GM18526 (cell line): ENCODE results near the gene RFPL4AL1.
"Not testable (repeated sequence)": the region's sequence is repeated elsewhere in the genome, so short reads cannot be mapped to it uniquely, and the experiment has no call there.

Experiments used
- POLR2A ChIP-seq: IDR thresholded peaks from 3 replicates; pipeline ENCODE4 v1.6.1; 2011; ENCODE audit not compliant: insufficient read length; ENCODE audit errors: extremely low read depth

RFPL4AL1 gene

GRCh38 chr19:55768818-55769217, at the start of gene RFPL4AL1:
Gene RFPL4AL1, plus strand, starts transcription at chr19:55769118. Its CDS starts 2,687 bp downstream, at chr19:55771805.
- TF ChIP-seq POLR2A: not testable (repeated sequence)

GRCh38 chr19:55720214-55720746, 48.6 kb upstream of the RFPL4AL1 start:
- TF ChIP-seq POLR2A: no peak

- no peak for TF ChIP-seq POLR2A
Measured at GRCh38 chr19:55720801-55721200, 48.1 kb upstream of the RFPL4AL1 start.

- TF ChIP-seq POLR2A: no peak
Measured at GRCh38 chr19:55723491-55723890, 45.4 kb upstream of the RFPL4AL1 start.

- TF ChIP-seq POLR2A: no peak
Measured at GRCh38 chr19:55738302-55738701, 30.6 kb upstream of the RFPL4AL1 start, which contains the start of gene NLRP9. Gene NLRP9, minus strand, starts transcription at chr19:55738402. Its CDS starts 28 bp downstream, at chr19:55738374.

GRCh38 chr19:55750715-55751114, 18.2 kb upstream of the RFPL4AL1 start:
- no peak for TF ChIP-seq POLR2A

GRCh38 chr19:55753401-55753800, 15.5 kb upstream of the RFPL4AL1 start:
- TF ChIP-seq POLR2A: no peak

- not testable (repeated sequence) for TF ChIP-seq POLR2A
Measured at GRCh38 chr19:55758797-55759196, 10.1 kb upstream of the RFPL4AL1 start, which contains the start of gene RFPL4A. Gene RFPL4A, plus strand, starts transcription at chr19:55759097. Its CDS starts 2,704 bp downstream, at chr19:55761801.

GRCh38 chr19:55766466-55766865, 2.5 kb upstream of the RFPL4AL1 start:
- TF ChIP-seq POLR2A: no peak

GRCh38 chr19:55777528-55777927, 8.6 kb downstream of the RFPL4AL1 start:
- no peak for TF ChIP-seq POLR2A

GRCh38 chr19:55778331-55778730, 9.4 kb downstream of the RFPL4AL1 start:
- TF ChIP-seq POLR2A: no peak

- TF ChIP-seq POLR2A: no peak
Measured at GRCh38 chr19:55781112-55781511, 12.2 kb downstream of the RFPL4AL1 start.

- TF ChIP-seq POLR2A: no peak
Measured at GRCh38 chr19:55795021-55795420, 26.1 kb downstream of the RFPL4AL1 start.

GRCh38 chr19:55801416-55801815, 32.5 kb downstream of the RFPL4AL1 start:
- TF ChIP-seq POLR2A: no peak

- TF ChIP-seq POLR2A: no peak
Measured at GRCh38 chr19:55802281-55802680, 33.4 kb downstream of the RFPL4AL1 start.

GRCh38 chr19:55809381-55810058, 40.6 kb downstream of the RFPL4AL1 start:
- TF ChIP-seq POLR2A: no peak

GRCh38 chr19:55811340-55811739, 42.4 kb downstream of the RFPL4AL1 start:
- TF ChIP-seq POLR2A: no peak
